ENCODE measurements around the gene ABCD2. TPM values are rescaled to one million over a fixed set of nuclear protein-coding genes. Genes with fewer than 3 reads are reported as not detected.

Gene ABCD2
- total RNA-seq, 2 experiments from 2014 or later: 1.6 to 2.2 TPM

DNA sequence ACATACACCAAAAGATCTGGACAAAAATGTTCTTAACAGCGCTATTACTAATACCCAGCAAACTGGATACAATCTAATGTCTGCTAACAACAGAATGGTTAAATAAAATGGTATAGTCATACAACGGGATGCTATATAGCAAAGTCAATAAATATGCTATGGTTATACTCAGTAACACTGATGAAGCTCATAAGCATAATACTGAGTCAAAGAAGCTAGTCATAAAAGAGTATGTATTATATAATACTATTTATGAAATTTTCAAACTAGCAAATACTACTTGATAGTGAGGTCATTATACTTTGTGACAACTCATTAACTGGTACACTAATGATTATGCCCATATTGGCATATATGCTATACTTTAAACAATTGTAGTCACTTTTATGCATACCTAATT, 7.4 kb downstream of the ABCD2 start:
- intact Hi-C loops (cut with DNase I, micrococcal nuclease): loop anchor here (10.0 kb wide), 2 partner anchors 167 to 493 kb away; partner anchors contain the start of genes KIF21A (in 1 of the 2) and SLC2A13 (in 1 of the 2)
- peak overlapping the region; percentile 8 for H3K27ac Mint-ChIP-seq

DNA sequence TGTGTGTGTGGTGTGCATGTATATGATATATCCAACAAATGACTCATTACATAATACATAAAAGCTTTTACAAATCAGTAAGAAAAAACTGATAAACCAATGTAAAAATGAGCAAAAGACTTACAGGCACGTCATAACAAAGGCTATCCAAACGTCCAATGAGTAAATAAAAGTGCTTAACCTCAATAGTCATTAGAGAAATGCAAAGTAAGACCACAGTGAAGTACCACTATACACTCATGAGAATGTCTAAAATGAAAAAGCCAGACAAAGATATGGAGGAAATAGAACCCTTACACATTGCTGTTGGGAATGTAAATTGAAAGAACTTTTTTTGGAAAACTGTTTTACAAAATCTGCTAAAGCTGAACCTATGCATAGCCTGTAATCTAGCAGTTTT, 7.8 kb downstream of the ABCD2 start:
- H3K27ac Mint-ChIP-seq: no peak overlapping the region
- TF ChIP-seq, protein P1, sequence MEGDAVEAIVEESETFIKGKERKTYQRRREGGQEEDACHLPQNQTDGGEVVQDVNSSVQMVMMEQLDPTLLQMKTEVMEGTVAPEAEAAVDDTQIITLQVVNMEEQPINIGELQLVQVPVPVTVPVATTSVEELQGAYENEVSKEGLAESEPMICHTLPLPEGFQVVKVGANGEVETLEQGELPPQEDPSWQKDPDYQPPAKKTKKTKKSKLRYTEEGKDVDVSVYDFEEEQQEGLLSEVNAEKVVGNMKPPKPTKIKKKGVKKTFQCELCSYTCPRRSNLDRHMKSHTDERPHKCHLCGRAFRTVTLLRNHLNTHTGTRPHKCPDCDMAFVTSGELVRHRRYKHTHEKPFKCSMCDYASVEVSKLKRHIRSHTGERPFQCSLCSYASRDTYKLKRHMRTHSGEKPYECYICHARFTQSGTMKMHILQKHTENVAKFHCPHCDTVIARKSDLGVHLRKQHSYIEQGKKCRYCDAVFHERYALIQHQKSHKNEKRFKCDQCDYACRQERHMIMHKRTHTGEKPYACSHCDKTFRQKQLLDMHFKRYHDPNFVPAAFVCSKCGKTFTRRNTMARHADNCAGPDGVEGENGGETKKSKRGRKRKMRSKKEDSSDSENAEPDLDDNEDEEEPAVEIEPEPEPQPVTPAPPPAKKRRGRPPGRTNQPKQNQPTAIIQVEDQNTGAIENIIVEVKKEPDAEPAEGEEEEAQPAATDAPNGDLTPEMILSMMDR (IDR thresholded peaks at IDR 0.05): no peak
- ChIA-PET CTCF (interaction anchor here (1.8 kb wide), 1 partner anchor 10 kb away, joined by 5 read pairs; no protein-coding TSS in a partner anchor), POLR2A (interaction anchor here (0.5 to 1.3 kb wide), 3 partner anchors 8 to 494 kb away, joined by 3 to 4 read pairs (median 3); partner anchors contain the start of genes ABCD2 and SLC2A13)
- H3K4me1 Mint-ChIP-seq (ENCODE audit: low read depth): peaks cover 56% of the 10 kb centered on the region
- peaks cover 22% of the 10 kb centered on the region for H3K36me3 ChIP-seq (ENCODE audit: insufficient read depth, low read length)
- ATAC-seq (ENCODE audit: poor library complexity) (no peak), DNase-seq (no peak)
- H3K27me3 ChIP-seq (ENCODE audit: control insufficient read depth in 1 of 2, insufficient read depth in 2 of 2, low read length in 2 of 2): no peaks in the 10 kb centered on the region
- no peak overlapping the region for H3K4me3 Mint-ChIP-seq
- H3K4me3 ChIP-seq (ENCODE audit: low read length): no peak overlapping the region
- no peaks in the 10 kb centered on the region for H3K9me3 Mint-ChIP-seq
- H3K4me1 ChIP-seq (ENCODE audit: insufficient read depth, low read length): peaks cover 3% of the 10 kb centered on the region
- intact Hi-C loops (cut with DNase I, micrococcal nuclease): loop anchor here (10.0 kb wide), 2 partner anchors 167 to 493 kb away; partner anchors contain the start of genes KIF21A (in 1 of the 2) and SLC2A13 (in 1 of the 2)
- H3K27ac ChIP-seq (ENCODE audit: low read depth in 1 of 2, low read length in 2 of 2): no peak overlapping the region
- peaks cover 39% of the 10 kb centered on the region for H3K36me3 Mint-ChIP-seq (ENCODE audit: low read depth)
- H3K27me3 Mint-ChIP-seq: no peaks in the 10 kb centered on the region
- H3K9me3 ChIP-seq (ENCODE audit: control insufficient read depth in 1 of 2, insufficient read depth in 1 of 2, low read length in 2 of 2): no peaks in the 10 kb centered on the region

More for the DNA sequence above, 7.4 kb downstream of the ABCD2 start:
- Mint-ChIP-seq H3K4me3 (no peak overlapping the region), H3K4me1 (ENCODE audit: low read depth) (peaks cover 58% of the 10 kb centered on the region), H3K27me3 (no peaks in the 10 kb centered on the region), H3K9me3 (no peaks in the 10 kb centered on the region), H3K36me3 (ENCODE audit: low read depth) (peaks cover 34% of the 10 kb centered on the region)
- CTCF ChIA-PET: interaction anchor here (1.8 kb wide), 1 partner anchor 10 kb away, joined by 5 read pairs; no protein-coding TSS in a partner anchor
- ATAC-seq (ENCODE audit: poor library complexity) (no peak), DNase-seq (no peak)
- no peak overlapping the region for H3K27ac ChIP-seq (ENCODE audit: low read depth in 1 of 2, low read length in 2 of 2)
- no peaks in the 10 kb centered on the region for H3K27me3 ChIP-seq (ENCODE audit: control insufficient read depth in 1 of 2, insufficient read depth in 2 of 2, low read length in 2 of 2)
- H3K4me3 ChIP-seq (ENCODE audit: low read length): no peak overlapping the region
- peaks cover 17% of the 10 kb centered on the region for H3K36me3 ChIP-seq (ENCODE audit: insufficient read depth, low read length)
- peaks cover 3% of the 10 kb centered on the region for H3K4me1 ChIP-seq (ENCODE audit: insufficient read depth, low read length)
- POLR2A ChIA-PET: interaction anchor here (0.5 to 0.8 kb wide), 2 partner anchors 306 to 494 kb away, joined by 3 read pairs; partner anchors contain the start of gene SLC2A13
- TF ChIP-seq, protein P1 (IDR thresholded peaks at IDR 0.05): no peak
- H3K9me3 ChIP-seq (ENCODE audit: control insufficient read depth in 1 of 2, insufficient read depth in 1 of 2, low read length in 2 of 2): no peaks in the 10 kb centered on the region

DNA sequence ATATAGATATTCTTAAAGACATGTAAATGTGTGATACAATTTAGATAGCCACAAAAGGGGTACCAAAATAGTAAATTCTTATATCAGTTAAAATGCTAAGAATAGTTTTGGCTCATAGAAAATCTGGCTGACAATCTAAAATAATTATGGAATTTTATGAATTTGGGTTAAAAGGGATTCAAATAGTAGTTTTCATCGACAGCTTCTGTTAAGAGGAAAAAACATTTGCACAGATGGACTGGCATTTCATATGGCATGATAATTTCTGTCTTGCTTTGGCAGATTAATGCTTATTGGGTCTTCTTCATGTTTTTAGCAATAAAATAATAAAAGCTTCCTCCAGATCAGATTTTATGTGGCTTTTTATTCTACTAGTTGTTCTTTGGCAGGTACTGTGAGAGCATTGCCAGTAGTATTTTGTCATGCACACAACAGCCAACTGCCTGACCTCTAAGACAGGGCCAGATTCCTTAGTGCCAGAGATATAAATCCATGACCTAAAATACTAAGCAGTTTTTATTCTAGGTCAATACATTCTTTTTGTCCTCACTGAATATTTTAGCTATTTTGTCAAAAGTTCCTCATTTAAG, 9.1 kb downstream of the ABCD2 start:
- POLR2A ChIA-PET: interaction anchor here (1.3 kb wide), 1 partner anchor 9 kb away, joined by 4 read pairs; the partner anchor contains the start of gene ABCD2

More for the DNA sequence above, 9.1 kb downstream of the ABCD2 start:
- no peaks in the 10 kb centered on the region for H3K9me3 Mint-ChIP-seq
- peaks cover 44% of the 10 kb centered on the region for H3K4me1 Mint-ChIP-seq (ENCODE audit: low read depth)
- H3K9me3 ChIP-seq (ENCODE audit: control insufficient read depth in 1 of 2, insufficient read depth in 1 of 2, low read length in 2 of 2): no peaks in the 10 kb centered on the region
- CTCF ChIA-PET: no interaction called here
- no peak overlapping the region for H3K27ac Mint-ChIP-seq
- no peak overlapping the region for H3K4me3 ChIP-seq (ENCODE audit: low read length)
- no peaks in the 10 kb centered on the region for H3K27me3 ChIP-seq (ENCODE audit: control insufficient read depth in 1 of 2, insufficient read depth in 2 of 2, low read length in 2 of 2)
- no peak overlapping the region for H3K4me3 Mint-ChIP-seq
- peaks cover 35% of the 10 kb centered on the region for H3K36me3 ChIP-seq (ENCODE audit: insufficient read depth, low read length)
- ATAC-seq (ENCODE audit: poor library complexity): no peak
- DNase-seq: no peak
- TF ChIP-seq, protein P1 (IDR thresholded peaks at IDR 0.05): no peak
- no peak overlapping the region for H3K27ac ChIP-seq (ENCODE audit: low read depth in 1 of 2, low read length in 2 of 2)
- H3K36me3 Mint-ChIP-seq (ENCODE audit: low read depth): peaks cover 50% of the 10 kb centered on the region
- intact Hi-C loops (cut with DNase I, micrococcal nuclease): loop anchor here (10.0 kb wide), 2 partner anchors 166 to 494 kb away; partner anchors contain the start of genes KIF21A (in 1 of the 2) and SLC2A13 (in 1 of the 2)
- H3K27me3 Mint-ChIP-seq: no peaks in the 10 kb centered on the region
- peaks cover 3% of the 10 kb centered on the region for H3K4me1 ChIP-seq (ENCODE audit: insufficient read depth, low read length)

Data from CD4-positive, alpha-beta T cell (primary cell).